Kidney glomerular epithelial cell (primary cell): Measurements from ENCODE around the gene ALK.

Experiments
- DNase-seq: peaks from one replicate; lab custom pipeline; 2025; lab: John Stamatoyannopoulos, UW

ALK gene

DNA sequence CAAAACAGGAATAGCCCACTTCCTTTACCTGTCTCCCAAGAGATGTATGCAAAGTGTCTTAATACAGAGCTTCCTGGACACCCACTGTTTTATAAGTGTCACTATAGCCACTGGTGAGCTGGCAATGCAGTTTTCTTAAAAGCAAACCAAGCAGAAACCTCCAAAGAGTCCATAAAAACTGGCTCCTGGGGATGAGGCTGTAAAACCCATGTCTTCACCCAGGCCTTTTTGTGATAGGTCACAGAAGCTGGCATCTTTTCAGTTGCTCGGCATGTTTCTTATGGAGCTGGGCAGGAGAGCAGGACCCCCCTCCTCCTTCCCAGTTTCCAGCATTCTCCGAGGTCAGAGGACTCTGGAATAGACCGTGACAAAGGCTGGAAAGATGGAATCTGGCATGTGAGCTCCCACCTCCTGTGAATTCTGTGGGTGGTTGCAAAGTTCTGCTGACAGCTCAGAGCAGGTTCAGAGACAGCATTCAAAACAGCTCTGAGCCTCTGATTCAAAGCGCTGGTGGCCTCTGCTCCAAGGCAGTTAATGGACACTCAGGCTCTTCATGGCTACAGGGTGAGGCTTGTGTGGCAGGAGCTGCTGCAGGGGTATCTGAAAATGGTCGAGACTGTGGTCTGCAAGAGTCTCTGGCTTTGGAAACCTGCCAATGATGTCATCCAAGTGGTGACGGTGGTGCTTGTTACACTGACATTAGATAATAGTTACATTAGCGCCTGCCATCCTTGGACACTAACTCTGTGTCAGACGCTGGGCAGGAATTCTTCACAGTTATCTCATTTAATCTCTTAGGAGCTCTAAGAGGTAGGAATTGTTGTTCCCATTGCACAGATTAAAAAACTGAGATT, 522.8 kb downstream of the ALK start:
- DNase-seq, result peak; percentile 42

GRCh38 chr2:29397713-29398112, 523.7 kb downstream of the ALK start:
- DNase-seq, result no peak

GRCh38 chr2:29397039-29397438, 524.3 kb downstream of the ALK start:
- no peak for DNase-seq

DNA sequence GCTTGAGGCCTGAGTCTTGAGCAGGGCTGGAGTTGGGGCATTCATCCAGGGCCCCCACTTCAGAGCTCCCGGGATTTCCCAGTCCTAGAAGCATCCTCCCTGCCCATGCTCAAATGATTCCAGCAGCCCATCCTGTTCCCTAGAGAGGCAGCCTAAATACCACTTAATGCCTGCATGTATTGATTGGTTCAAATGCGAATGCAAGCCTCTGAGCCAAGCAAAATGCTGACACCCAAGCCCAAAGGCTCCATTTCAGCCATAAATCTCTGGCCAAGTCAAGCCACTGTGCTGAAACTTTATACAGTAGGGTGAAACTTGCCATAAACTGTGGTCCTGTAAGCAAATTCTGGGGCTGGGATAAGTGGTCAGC, 526.4 kb downstream of the ALK start:
- no peak for DNase-seq

GRCh38 chr2:29394311-29394980, 526.9 kb downstream of the ALK start:
- no peak for DNase-seq

DNA sequence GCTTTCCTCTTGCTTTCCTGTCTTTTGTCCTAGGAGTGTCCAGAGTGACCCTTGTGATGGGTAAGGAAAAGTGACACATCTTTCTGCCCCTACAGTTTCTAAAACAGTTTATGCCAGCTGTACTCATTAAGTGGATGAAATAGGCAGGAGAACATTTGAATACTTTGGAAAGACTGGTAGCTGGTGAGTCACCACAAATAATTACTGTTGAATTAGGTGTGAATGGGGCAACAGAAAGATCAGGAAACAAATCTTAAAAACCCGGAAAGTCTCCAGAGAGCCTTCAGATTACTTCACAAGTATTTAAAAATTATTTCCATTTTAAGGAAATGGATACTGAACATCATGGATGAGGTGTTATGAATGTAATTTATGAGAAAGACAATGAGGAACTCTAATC, 527.7 kb downstream of the ALK start:
- no peak for DNase-seq

DNA sequence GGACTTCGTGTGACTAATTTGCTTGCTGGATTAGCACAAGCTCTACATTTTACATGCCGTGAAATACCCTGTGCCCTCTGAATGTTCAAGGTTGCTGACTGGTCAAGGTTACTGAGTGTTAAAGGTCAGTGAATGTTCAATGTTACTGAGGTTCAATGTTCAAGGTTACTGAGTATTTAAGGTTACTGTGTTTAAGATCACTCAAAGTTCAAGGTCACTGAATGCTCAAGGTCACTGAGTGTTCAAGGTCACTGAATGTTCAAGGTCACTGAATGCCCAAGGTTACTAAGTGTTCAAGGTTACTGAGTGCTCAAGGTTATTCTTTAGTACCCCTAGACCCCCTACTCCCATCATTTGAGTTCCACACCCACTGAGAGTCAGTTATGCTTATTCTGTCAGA, 528.6 kb downstream of the ALK start:
- peak; percentile 31 for DNase-seq

GRCh38 chr2:29390136-29390535, 531.2 kb downstream of the ALK start:
- DNase-seq, result no peak

- no peak for DNase-seq
These were observed 531.7 kb downstream of the ALK start for GRCh38 chr2:29389686-29390085.

- DNase-seq, result no peak
These were observed 533.3 kb downstream of the ALK start for GRCh38 chr2:29388071-29388470.

DNA sequence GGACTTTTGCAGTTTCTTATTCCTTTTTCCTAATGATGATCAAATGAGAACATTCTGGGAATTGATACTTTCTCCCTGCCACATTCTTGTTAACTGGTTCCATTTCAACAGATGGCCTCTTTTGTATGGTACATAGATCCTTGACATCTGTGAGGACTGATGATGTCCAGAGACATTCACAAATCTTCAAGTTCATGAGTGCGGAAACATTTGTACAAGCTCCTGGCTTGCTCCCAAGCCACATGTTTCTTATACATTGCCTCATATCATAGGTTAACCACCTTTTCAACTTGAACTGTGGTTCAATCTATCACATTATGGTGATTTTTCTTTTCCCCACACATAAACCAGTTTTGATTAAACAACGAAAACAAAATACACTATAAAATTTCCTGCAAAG, 538.9 kb downstream of the ALK start:
- no peak for DNase-seq

GRCh38 chr2:29377788-29378187, 543.6 kb downstream of the ALK start:
- DNase-seq, result no peak

DNA sequence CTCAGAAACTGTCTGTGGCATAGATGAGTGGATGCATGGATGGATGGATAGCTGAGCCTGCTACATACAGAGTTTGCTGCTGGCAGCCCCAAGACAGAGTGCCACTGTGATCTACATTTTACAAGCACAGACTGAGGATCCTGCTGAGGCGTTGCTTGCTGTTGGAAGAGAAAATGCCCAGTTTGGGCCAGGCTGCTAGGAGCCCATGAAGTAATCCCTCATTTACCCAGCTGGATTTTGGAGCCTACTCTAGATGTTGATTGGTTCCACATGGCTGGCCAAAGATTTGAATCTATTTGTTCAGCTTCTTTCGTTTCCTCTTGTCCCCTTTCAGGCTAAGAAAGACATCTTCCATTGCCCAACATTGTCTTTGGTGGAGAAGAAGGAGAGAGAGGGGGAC, 544.8 kb downstream of the ALK start:
- DNase-seq, result no peak

GRCh38 chr2:29375843-29376242, 545.5 kb downstream of the ALK start:
- DNase-seq, result no peak

- DNase-seq, result peak; percentile 24
These were observed 546.6 kb downstream of the ALK start for GRCh38 chr2:29374823-29375222.

DNA sequence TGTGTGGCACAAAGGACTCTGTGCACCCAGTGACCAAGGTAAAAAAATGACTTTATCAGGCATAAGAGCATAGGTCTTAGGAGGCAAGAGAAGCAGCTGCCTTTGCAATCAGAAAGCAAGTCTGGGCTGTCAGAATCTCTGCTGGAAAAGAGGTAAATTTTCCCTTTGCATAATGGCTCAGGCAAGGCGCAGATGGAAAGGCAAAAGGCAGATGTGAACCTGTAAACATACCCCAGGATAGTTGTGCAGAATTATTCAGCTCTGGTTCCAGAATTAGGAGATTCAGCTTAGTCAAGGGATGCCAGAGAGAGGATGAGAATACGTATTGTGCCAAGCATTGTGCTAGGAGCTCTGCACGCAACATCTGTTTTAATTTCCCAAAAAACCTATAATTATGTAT, 547.5 kb downstream of the ALK start:
- DNase-seq, result no peak

- peak; percentile 18 for DNase-seq
These were observed 549.2 kb downstream of the ALK start for GRCh38 chr2:29372185-29372584.

- DNase-seq, result no peak
These were observed 550.7 kb downstream of the ALK start for GRCh38 chr2:29370581-29371125.

DNA sequence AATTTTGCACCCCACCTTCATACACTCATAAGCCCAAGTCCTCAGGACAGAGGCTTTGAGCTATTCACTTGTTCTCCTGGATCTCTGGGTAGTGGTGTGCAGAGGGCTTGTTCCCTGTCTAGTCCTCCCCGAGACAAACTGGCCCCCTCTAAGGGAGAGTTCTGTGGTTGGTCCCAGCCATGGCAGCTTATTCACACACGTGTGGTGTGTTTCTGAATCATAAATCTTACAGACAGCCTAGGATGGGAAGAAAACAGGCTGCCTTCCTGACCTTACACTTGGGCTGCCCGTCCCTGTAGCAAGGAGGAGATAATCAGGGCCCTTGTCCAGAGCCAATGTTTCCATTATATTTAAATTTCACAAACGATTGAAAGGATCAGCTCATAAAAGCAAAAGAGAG, 551.2 kb downstream of the ALK start:
- DNase-seq, result no peak

DNA sequence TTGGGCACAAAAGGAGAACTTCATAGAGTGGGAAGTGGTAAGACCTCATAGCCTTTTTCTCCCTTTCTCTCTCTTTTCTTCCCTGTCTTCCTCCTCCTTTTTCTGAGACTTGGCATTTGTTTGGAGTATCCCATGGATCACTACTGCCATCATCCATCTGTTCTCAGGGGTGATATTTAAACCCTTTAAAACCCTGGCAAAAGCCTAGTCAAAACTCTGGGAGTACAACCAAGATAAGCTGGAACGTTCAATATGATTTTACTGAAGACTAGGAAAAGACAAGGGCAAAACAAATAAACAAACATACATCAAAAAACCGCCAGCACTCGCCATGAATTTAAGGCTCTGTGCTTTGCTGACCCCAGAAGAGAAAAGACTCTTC, 552.7 kb downstream of the ALK start:
- DNase-seq, result no peak

DNA sequence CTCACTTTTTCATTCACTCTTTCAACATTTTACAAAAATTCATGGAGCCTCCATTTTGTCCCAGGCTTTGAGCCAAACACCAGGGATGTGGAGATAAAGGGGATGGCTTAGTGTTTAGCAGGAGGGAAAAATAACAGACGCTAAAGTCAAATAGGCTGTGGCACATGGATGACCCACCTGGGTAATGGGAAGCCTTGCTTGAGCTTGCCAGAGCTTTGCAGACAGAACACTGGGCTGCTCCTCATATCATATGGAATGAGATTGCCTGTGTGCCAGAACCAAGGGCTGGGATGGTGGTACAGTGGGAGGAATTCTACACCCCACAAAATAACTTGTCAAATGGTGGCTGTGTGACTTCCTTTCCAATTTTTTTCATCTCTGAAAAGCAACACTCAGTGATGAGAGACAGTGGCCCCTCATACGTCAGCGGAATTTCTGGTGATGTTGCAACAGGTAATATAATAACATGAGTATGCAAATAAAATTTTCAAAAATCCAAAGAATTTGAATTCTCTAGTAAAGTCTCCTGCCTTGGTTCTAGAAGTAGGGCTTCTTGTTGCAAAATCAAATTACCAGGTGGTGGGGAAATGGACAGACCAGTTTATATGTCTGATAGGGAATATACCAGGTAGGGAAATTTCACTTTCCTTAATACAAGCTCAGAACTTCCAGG, 553.3 kb downstream of the ALK start:
- DNase-seq, result no peak

- no peak for DNase-seq
These were observed 558.3 kb downstream of the ALK start for GRCh38 chr2:29363111-29363510.

- no peak for DNase-seq
These were observed 560.2 kb downstream of the ALK start for GRCh38 chr2:29361231-29361630.
